A549 (cell line): ENCODE measurements around the gene AFDN.

Source experiments
- BHLHE40 ChIP-seq: IDR thresholded peaks from 2 replicates; pipeline ENCODE4 v1.6.1; 2012; ENCODE audit warnings: low read depth, low read length, inconsistent platforms
- CHD2 ChIP-seq: fragments of 150-350 bp; IDR thresholded peaks from 2 replicates; pipeline ENCODE4 v1.6.1; 2014; ENCODE audit warnings: low read length; ENCODE audit not compliant: partially characterized antibody
- CTCF ChIP-seq: fragments of >200 bp; sonication (Bioruptor Twin); formaldehyde crosslinking; IDR thresholded peaks from 3 replicates; pipeline ENCODE4 v1.5.1; 2016
- E2F6 ChIP-seq: IDR thresholded peaks from 2 replicates; pipeline ENCODE4 v1.6.1; 2012; ENCODE audit warnings: low read depth, borderline replicate concordance
- EHMT2 ChIP-seq: fragments of 200-600 bp; sonication (generic); IDR thresholded peaks from 2 replicates; pipeline ENCODE4 v1.6.1; 2016; ENCODE audit warnings: antibody characterized with exemption, low read depth, mild to moderate bottlenecking, moderate library complexity
- KDM1A ChIP-seq: fragments of 200-600 bp; sonication (generic); IDR thresholded peaks from 2 replicates; pipeline ENCODE4 v1.6.1; 2016; ENCODE audit warnings: low read depth, mild to moderate bottlenecking
- NPAS2 ChIP-seq: fragments of 250-450 bp; sonication (Bioruptor Pico); IDR thresholded peaks from 2 replicates; pipeline ENCODE4 v1.8.0; 2022; ENCODE audit warnings: mild to moderate bottlenecking, moderate library complexity, borderline replicate concordance
- POLR2A ChIP-seq: IDR thresholded peaks from 2 replicates; pipeline ENCODE4 v1.6.1; 2012; ENCODE audit warnings: mild to moderate bottlenecking, low read length
- RCOR1 ChIP-seq: fragments of 150-350 bp; IDR thresholded peaks from 2 replicates; pipeline ENCODE4 v1.6.1; 2014; ENCODE audit warnings: antibody characterized with exemption, low read length, low read depth
- REST ChIP-seq: fragments of 200-600 bp; sonication (generic); IDR thresholded peaks from 2 replicates; pipeline ENCODE4 v1.6.1; 2016; ENCODE audit warnings: antibody characterized with exemption, mild to moderate bottlenecking, moderate library complexity
- SMC3 ChIP-seq: fragments of >200 bp; sonication (Bioruptor Twin); formaldehyde crosslinking; IDR thresholded peaks from 3 replicates; pipeline ENCODE4 v1.6.1; 2018; ENCODE audit warnings: inconsistent platforms
- ZFP36 ChIP-seq: fragments of 450-650 bp; IDR thresholded peaks from 2 replicates; pipeline ENCODE4 v1.6.1; 2014; ENCODE audit warnings: borderline replicate concordance; ENCODE audit not compliant: partially characterized antibody

GRCh38 chr6:167919349-167919748, 92.6 kb downstream of the AFDN start:
- no peak for TF ChIP-seq CTCF
- TF ChIP-seq BHLHE40 = no peak
- no peak for TF ChIP-seq ZFP36
- TF ChIP-seq CHD2 = no peak
- TF ChIP-seq POLR2A = no peak
- TF ChIP-seq RCOR1 = no peak
- no peak for TF ChIP-seq KDM1A
- no peak for TF ChIP-seq EHMT2
- no peak for TF ChIP-seq REST
- no peak for TF ChIP-seq SMC3
- no peak for TF ChIP-seq NPAS2 (CRISPR knock-in tag)
- no peak for TF ChIP-seq E2F6
